Testis (tissue), 3 donors: ENCODE results near the gene WWC1. TPM values are rescaled to one million over a fixed set of nuclear protein-coding genes. Genes with fewer than 3 reads are reported as not detected.

ENCODE experiments used
- DNase-seq: peaks from one replicate; pipeline ENCODE4 v3.0.0-alpha.2; 2019
- H3K27ac ChIP-seq, 2 donors: fragments of 200-600 bp; sonication (generic); one replicate each; pipeline ENCODE4 v1.5.1; 2019
- H3K27me3 ChIP-seq: fragments of 200-600 bp; sonication (generic); one replicate; pipeline ENCODE4 v1.5.1; 2019
- H3K36me3 ChIP-seq: fragments of 200-600 bp; sonication (generic); one replicate; pipeline ENCODE4 v1.5.1; 2017; ENCODE audit warnings: low read depth; ENCODE audit errors: missing control alignments
- H3K4me1 ChIP-seq: fragments of 200-600 bp; sonication (generic); one replicate; pipeline ENCODE4 v1.5.1; 2019
- H3K4me3 ChIP-seq, 2 donors: fragments of 200-600 bp; sonication (generic); one replicate each; pipeline ENCODE4 v1.5.1; 2017 to 2019
- H3K9me3 ChIP-seq: fragments of 200-600 bp; sonication (generic); one replicate; pipeline ENCODE4 v1.5.1; 2017
- POLR2A ChIP-seq: fragments of 450-650 bp; IDR thresholded peaks from one replicate; pipeline ENCODE4 v1.6.1; 2017; ENCODE audit warnings: antibody characterized with exemption, mild to moderate bottlenecking, moderate library complexity
- WGBS, 2 donors: methylation state at CpG; one replicate each; pipeline ENCODE4 v1.1.5; 2018; 5-methylcytosine and 5-hydroxymethylcytosine counted together
- intact Hi-C: fragments of 100-400 bp; cut with DNase I; formaldehyde crosslinking; loops from one replicate; pipeline ENCODE4 v1.15.1; 2023; ENCODE audit warnings: low total_unique reads
- polyA plus RNA-seq: library from polyadenylated mRNA; stranded (reverse); fragments of 350-450 nt; fragmentation: Illumina TruSeq; extraction: RNeasy Lipid Tissue Mini Kit (QIAGEN cat#74804); gene quantifications from one replicate; pipeline ENCODE4 v1.2.3, GENCODE V29; 2014; ENCODE audit warnings: low read depth, low replicate concordance; ENCODE audit not compliant: insufficient read depth
- total RNA-seq, 2 donors: library from RNA; depleted of rRNA; stranded (reverse); fragments of >200 nt; gene quantifications; one replicate each; pipeline ENCODE4 v1.2.3, GENCODE V29; 2016
- TF ChIP-seq, protein P1 (sequence below), 3 experiments: fragments of 450-650 bp in 2 of 3; fragments of 200-600 bp in 1 of 3; sonication (generic) in 1 of 3; IDR thresholded peaks; one replicate each; pipeline ENCODE4 v1.5.1; 2016 to 2019; ENCODE audit warnings: antibody characterized with exemption in 3 of 3, mild to moderate bottlenecking in 2 of 3, moderate library complexity in 1 of 3

WWC1 gene
- total and polyA plus RNA-seq, 3 donors from 2014 or later, result 3.7 to 6.0 (median 5.6) TPM

DNA sequence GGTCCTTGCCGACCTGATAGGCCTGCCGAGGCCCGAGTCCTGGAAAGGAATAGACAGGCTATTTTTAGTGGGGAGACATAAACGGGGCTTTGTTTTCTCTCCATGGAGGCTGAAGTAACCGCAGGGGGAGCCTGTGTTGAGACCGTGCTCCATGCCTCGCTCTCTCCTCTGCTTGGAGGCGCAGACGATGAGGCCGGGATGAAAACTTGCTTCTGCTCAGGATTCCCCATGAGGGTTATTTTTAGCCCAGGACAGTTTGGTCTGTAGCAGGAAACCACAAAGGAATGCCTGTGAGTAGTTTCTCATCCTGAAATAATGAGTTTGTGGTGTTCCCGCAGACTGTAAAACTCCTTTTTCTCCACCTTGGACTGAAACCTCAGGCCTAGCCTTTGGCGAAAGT is 112.9 kb downstream of the WWC1 start:
- no peak overlapping the region for H3K4me3 ChIP-seq
- no peaks in the 10 kb centered on the region for H3K27me3 ChIP-seq
- H3K36me3 ChIP-seq, result no peaks in the 10 kb centered on the region
- 47 to 48% methylated on average over 11 to 12 of the region's 12 CpGs for WGBS, 2 donors
- H3K9me3 ChIP-seq, result no peaks in the 10 kb centered on the region
- H3K27ac ChIP-seq, result no peak overlapping the region
- intact Hi-C loops, result no loop called here
- TF ChIP-seq, protein P1, sequence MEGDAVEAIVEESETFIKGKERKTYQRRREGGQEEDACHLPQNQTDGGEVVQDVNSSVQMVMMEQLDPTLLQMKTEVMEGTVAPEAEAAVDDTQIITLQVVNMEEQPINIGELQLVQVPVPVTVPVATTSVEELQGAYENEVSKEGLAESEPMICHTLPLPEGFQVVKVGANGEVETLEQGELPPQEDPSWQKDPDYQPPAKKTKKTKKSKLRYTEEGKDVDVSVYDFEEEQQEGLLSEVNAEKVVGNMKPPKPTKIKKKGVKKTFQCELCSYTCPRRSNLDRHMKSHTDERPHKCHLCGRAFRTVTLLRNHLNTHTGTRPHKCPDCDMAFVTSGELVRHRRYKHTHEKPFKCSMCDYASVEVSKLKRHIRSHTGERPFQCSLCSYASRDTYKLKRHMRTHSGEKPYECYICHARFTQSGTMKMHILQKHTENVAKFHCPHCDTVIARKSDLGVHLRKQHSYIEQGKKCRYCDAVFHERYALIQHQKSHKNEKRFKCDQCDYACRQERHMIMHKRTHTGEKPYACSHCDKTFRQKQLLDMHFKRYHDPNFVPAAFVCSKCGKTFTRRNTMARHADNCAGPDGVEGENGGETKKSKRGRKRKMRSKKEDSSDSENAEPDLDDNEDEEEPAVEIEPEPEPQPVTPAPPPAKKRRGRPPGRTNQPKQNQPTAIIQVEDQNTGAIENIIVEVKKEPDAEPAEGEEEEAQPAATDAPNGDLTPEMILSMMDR (IDR thresholded peaks at IDR 0.05), result no peak
- no peak for TF ChIP-seq POLR2A
- DNase-seq, result no peak
- no peaks in the 10 kb centered on the region for H3K4me1 ChIP-seq

DNA sequence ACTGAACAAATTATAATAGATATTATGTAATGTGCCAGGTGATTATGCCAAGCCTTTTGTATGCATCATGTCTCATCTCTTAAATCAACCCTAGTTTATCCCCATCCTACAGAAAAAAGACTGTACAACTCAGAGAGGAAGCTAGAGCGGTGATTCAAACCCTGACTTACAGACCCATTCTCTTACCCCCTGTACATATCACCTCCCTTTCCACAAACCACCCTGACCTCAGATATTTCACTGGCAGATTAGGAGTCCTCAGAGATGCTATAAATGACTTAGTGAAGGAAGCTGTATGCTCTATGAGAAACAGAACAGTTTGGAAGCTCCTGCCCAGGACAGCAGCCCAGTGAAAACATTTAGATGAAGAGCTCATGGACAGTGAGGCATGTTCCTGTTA is 115.8 kb downstream of the WWC1 start:
- WGBS, 2 donors, result 70 to 84% methylated on average over 1 of the region's 1 CpG
- no peak overlapping the region for H3K27ac ChIP-seq
- no peaks in the 10 kb centered on the region for H3K4me1 ChIP-seq
- no peak for DNase-seq
- H3K36me3 ChIP-seq, result no peaks in the 10 kb centered on the region
- intact Hi-C loops, result no loop called here
- no peaks in the 10 kb centered on the region for H3K9me3 ChIP-seq
- H3K27me3 ChIP-seq, result no peaks in the 10 kb centered on the region
- no peak for TF ChIP-seq POLR2A
- TF ChIP-seq, protein P1 (IDR thresholded peaks at IDR 0.05), result no peak
- no peak overlapping the region for H3K4me3 ChIP-seq

DNA sequence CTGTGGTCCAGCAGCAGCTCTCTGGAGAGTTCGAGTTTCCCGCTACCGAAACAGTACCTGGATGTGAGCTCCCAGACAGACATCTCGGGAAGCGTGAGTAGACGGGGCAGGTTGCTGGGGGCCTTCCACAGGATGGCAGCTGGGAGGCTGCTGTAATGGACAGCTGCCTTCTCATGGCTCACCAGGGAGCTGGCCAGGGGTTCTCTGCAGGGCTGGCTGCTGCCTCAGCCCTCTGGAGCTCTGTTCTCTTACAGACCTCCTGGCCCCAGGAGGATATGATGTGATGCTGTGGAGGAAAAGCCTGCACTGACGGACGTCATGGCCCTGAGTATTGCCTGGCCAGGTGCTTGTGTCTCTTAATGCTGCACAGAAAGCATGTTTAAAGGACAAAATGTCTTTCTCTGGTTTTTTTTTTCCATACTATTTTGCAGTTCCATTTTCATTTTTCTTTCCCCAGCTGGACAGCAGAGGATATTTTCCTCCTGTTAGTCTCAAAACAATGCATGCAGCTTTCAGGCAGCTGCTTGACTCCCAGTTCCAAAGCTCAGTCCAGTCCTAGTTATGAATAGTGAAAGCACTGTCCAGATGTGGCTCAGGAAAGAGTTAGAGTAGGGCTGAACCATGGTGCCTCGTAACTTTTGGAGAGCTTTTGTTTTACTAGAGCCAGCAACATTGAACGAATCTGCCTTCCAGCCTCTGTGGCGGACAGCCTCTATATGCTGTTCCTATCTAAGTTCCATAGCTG is 117.3 kb downstream of the WWC1 start:
- no peaks in the 10 kb centered on the region for H3K27me3 ChIP-seq
- no peak for DNase-seq
- no peaks in the 10 kb centered on the region for H3K36me3 ChIP-seq
- no peak overlapping the region for H3K4me3 ChIP-seq
- H3K4me1 ChIP-seq, result no peaks in the 10 kb centered on the region
- whole genome bisulfite sequencing, 2 donors, result 64 to 78% methylated on average over 8 to 11 of the region's 11 CpGs
- TF ChIP-seq POLR2A, result no peak
- no peaks in the 10 kb centered on the region for H3K9me3 ChIP-seq
- intact Hi-C loops, result no loop called here
- no peak overlapping the region for H3K27ac ChIP-seq

DNA sequence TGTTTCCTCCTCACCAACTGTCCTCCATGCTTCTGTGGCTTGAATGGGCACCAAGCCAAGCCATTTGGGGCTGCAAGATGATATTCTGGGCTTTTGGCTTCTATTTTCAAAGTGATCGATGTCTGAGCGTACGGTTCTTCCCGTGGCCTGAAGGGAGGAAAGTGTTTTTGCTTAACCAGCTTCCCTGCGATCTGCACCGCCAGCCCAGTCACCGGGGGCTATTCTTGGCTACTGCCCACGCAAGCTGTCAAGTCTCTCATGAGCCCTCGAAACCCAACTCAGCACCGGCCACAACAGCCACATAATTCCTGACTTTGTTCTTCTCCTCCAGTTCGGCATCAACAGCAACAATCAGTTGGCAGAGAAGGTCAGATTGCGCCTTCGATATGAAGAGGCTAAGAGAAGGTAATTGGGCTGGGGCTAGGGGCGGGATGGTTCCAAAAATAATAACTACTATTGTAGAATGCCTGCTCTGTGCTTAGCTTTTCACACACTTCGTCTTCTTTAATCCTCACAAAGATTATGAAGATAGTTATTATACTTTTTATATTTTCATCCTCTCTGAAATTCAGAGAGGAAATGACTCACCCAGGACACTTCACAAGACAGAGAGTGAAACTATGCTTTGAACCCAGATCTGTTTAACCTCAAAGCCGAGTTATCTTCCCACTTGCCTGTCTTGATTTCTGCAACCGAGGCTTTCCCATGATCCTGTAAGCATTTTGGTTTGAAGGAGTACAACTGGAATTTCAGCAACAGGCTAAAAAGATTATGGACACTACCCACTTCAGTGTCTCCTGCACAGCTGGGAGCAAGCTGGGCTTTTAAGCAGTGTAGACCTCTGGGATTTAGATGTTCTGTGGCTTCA is 118.4 kb downstream of the WWC1 start:
- Histone ChIP-seq H3K27me3 (no peaks in the 10 kb centered on the region), H3K36me3 (no peaks in the 10 kb centered on the region), H3K9me3 (no peaks in the 10 kb centered on the region), H3K27ac (no peak overlapping the region), H3K4me3 (no peak overlapping the region), H3K4me1 (no peaks in the 10 kb centered on the region)
- 67 to 76% methylated on average over 17 of the region's 17 CpGs for WGBS, 2 donors
- no peak for DNase-seq
- intact Hi-C loops, result no loop called here
- no peak for TF ChIP-seq POLR2A
- TF ChIP-seq, protein P1 (IDR thresholded peaks at IDR 0.05), result no peak

DNA sequence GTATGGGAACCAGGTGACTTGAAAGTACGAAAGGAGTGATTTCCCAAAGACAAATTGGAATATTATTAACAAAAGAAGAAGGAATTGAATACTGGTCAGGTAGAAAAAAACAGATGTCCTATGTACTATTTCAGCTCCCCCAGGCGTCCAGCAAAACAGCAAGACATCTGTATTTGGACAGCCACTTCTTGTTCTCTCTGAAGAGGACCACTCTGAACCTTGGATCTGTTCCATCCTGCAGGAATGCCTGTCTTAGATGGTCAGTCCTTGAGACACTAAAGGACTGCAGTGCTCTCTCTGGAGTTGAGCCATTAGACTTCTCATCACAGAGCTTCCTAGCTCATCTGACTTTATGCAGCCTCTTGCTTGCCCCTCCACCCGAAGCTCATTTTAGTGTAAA is 120.4 kb downstream of the WWC1 start:
- 55 to 67% methylated on average over 3 of the region's 3 CpGs for WGBS, 2 donors

More for the DNA sequence above, 120.4 kb downstream of the WWC1 start:
- no peak overlapping the region for H3K27ac ChIP-seq
- H3K27me3 ChIP-seq, result no peaks in the 10 kb centered on the region
- H3K36me3 ChIP-seq, result no peaks in the 10 kb centered on the region
- no peak for DNase-seq
- no peak overlapping the region for H3K4me3 ChIP-seq
- TF ChIP-seq POLR2A, result no peak
- TF ChIP-seq, protein P1 (IDR thresholded peaks at IDR 0.05), result no peak
- H3K9me3 ChIP-seq, result no peaks in the 10 kb centered on the region
- intact Hi-C loops, result no loop called here
- no peaks in the 10 kb centered on the region for H3K4me1 ChIP-seq
